B cell (primary cell): ENCODE data around the gene MAP2K7. TPM values are rescaled to one million over a fixed set of nuclear protein-coding genes. Genes with fewer than 3 reads are reported as not detected.

ENCODE experiments used
- ATAC-seq: fragments of 200-7000 bp; cut with Tn5 transposase; one replicate; pipeline ENCODE4 v1.10.0; 2021; ENCODE audit warnings: low read depth, mild to moderate bottlenecking, moderate number of reproducible peaks, moderate library complexity
- CTCF ChIA-PET: fragments of 350-600 bp; sonication (Branson Sonifier 250); formaldehyde crosslinking; loops from one replicate; lab custom pipeline; 2021; ENCODE audit warnings: antibody characterized with exemption, inconsistent platforms; lab: Charles Lee
- POLR2A ChIA-PET: fragments of 350-600 bp; sonication (Branson Sonifier 250); formaldehyde crosslinking; loops from one replicate; lab custom pipeline; 2021; ENCODE audit warnings: antibody characterized with exemption; lab: Charles Lee
- DNase-seq: peaks from one replicate; pipeline ENCODE4 v3.0.0; 2013
- H2AFZ ChIP-seq: 2 replicates; pipeline ENCODE4 v1.6.1; 2012; ENCODE audit warnings: mild to moderate bottlenecking, low read depth, low read length; ENCODE audit not compliant: insufficient read depth, poor library complexity, severe bottlenecking
- H3K27ac ChIP-seq, 2 donors: 1 replicate in 1 of 2; 2 replicates in 1 of 2; pipeline ENCODE4 v1.5.1; 2012 to 2013; ENCODE audit warnings: low read length in 2 of 2, mild to moderate bottlenecking in 2 of 2, moderate library complexity in 1 of 2
- H3K27me3 ChIP-seq, 4 experiments: fragments of 200-600 bp in 1 of 4; sonication (generic) in 1 of 4; replicated peaks in 1 of 4; 1 replicate in 2 of 4; 2 replicates in 2 of 4; pipeline versions ENCODE4 v1.6.1 to v1.7.0; 2013 to 2016; ENCODE audit warnings: low read length in 3 of 4, mild to moderate bottlenecking in 2 of 4, mixed read lengths in 1 of 4, moderate library complexity in 1 of 4; ENCODE audit not compliant: insufficient read depth in 4 of 4, control insufficient read depth in 3 of 4; ENCODE audit errors: control extremely low read depth in 1 of 4
- H3K36me3 ChIP-seq, 2 experiments: replicated peaks in 1 of 2; 1 replicate in 1 of 2; 2 replicates in 1 of 2; pipeline versions ENCODE4 v1.6.1 to v1.7.1; 2013; ENCODE audit warnings: low read length in 1 of 2; ENCODE audit not compliant: insufficient read depth in 2 of 2, control insufficient read depth in 1 of 2; ENCODE audit errors: control extremely low read depth in 1 of 2, extremely low read depth in 1 of 2
- H3K4me1 ChIP-seq, 2 donors: fragments of 200-600 bp in 1 of 2; sonication (generic) in 1 of 2; 1 replicate in 1 of 2; 2 replicates in 1 of 2; pipeline versions ENCODE4 v1.5.1 to v1.6.1; 2013 to 2017; ENCODE audit warnings: low read length in 2 of 2; ENCODE audit not compliant: control insufficient read depth in 2 of 2, insufficient read depth in 2 of 2
- H3K4me2 ChIP-seq: replicated peaks from 2 replicates; pipeline ENCODE3; 2012; ENCODE audit warnings: mild to moderate bottlenecking, low read depth, low read length; ENCODE audit not compliant: poor library complexity, severe bottlenecking
- H3K4me3 ChIP-seq, 5 experiments: fragments of 200-600 bp in 1 of 5; sonication (generic) in 1 of 5; 1 replicate in 3 of 5; 2 replicates in 2 of 5; pipeline versions ENCODE4 v1.5.1 to v1.7.0; 2011 to 2016; ENCODE audit warnings: low read length in 4 of 5, mild to moderate bottlenecking in 4 of 5, low read depth in 2 of 5, control low read depth in 1 of 5, moderate library complexity in 1 of 5; ENCODE audit not compliant: insufficient read depth in 1 of 5; ENCODE audit errors: control extremely low read depth in 1 of 5, extremely low read depth in 1 of 5
- H3K79me2 ChIP-seq: fragments of 200-600 bp; sonication (generic); one replicate; pipeline ENCODE4 v1.6.0; 2016; ENCODE audit warnings: low read length; ENCODE audit not compliant: control insufficient read depth, insufficient read depth
- H3K9ac ChIP-seq: fragments of 200-600 bp; sonication (generic); 2 replicates; pipeline ENCODE4 v1.6.1; 2017; ENCODE audit warnings: mild to moderate bottlenecking, low read length, moderate library complexity
- H3K9me3 ChIP-seq, 3 donors: one replicate each; pipeline versions ENCODE4 v1.6.1 to v1.7.1; 2013; ENCODE audit warnings: low read length in 2 of 3; ENCODE audit not compliant: control insufficient read depth in 2 of 3, insufficient read depth in 1 of 3; ENCODE audit errors: control extremely low read depth in 1 of 3
- H4K20me1 ChIP-seq: 2 replicates; pipeline ENCODE4 v1.6.0; 2012; ENCODE audit warnings: mild to moderate bottlenecking, low read length; ENCODE audit not compliant: insufficient read depth, control insufficient read depth, poor library complexity, severe bottlenecking
- H3K27ac Mint-ChIP-seq: one replicate; pipeline ENCODE4 v1.8.0; 2021; ENCODE audit warnings: mixed read lengths
- H3K27me3 Mint-ChIP-seq: one replicate; pipeline ENCODE4 v1.8.0; 2021; ENCODE audit warnings: mixed read lengths
- H3K4me1 Mint-ChIP-seq: one replicate; pipeline ENCODE4 v1.8.0; 2021; ENCODE audit warnings: mixed read lengths
- H3K4me3 Mint-ChIP-seq: one replicate; pipeline ENCODE4 v1.8.0; 2021; ENCODE audit warnings: mixed read lengths
- H3K9me3 Mint-ChIP-seq: one replicate; pipeline ENCODE4 v1.8.0; 2022; ENCODE audit warnings: mixed read lengths; ENCODE audit not compliant: insufficient read depth
- EZH2 ChIP-seq: IDR thresholded peaks from 2 replicates; pipeline ENCODE4 v1.6.1; 2012; ENCODE audit warnings: borderline replicate concordance, low read depth, mild to moderate bottlenecking, moderate library complexity, low read length; ENCODE audit not compliant: insufficient read depth, poor library complexity, severe bottlenecking
- WGBS: methylation state at CpG from one replicate; pipeline ENCODE4 v1.1.5; 2013; ENCODE audit warnings: missing lambda C conversion rate; ENCODE audit not compliant: insufficient coverage; 5-methylcytosine and 5-hydroxymethylcytosine counted together
- intact Hi-C: fragments of 100-400 bp; cut with micrococcal nuclease; formaldehyde crosslinking; loops from one replicate; pipeline ENCODE4 v1.10.0; 2022
- polyA plus RNA-seq: library from polyadenylated mRNA; depleted of rRNA; stranded (reverse); fragments of >200 nt; gene quantifications from 2 replicates; pipeline ENCODE4 v1.2.3, GENCODE V29; 2012
- total RNA-seq, 2 donors: library from RNA; stranded (reverse); fragments of 120-200 nt in 1 of 2; gene quantifications; 1 replicate in 1 of 2; 2 replicates in 1 of 2; pipeline versions ENCODE4 v1.2.3 to v1.2.4, GENCODE V29; 2013 to 2022
- TF ChIP-seq, protein P1 (sequence below): fragments of 200-600 bp; IDR thresholded peaks from one replicate; pipeline ENCODE4 v1.8.0; 2022; ENCODE audit warnings: antibody characterized with exemption, mild to moderate bottlenecking

The MAP2K7 gene
- total and polyA plus RNA-seq, 2 donors (not counting 1 experiment from before 2014, with no cell fraction given) = 56.0 to 71.9 TPM

DNA sequence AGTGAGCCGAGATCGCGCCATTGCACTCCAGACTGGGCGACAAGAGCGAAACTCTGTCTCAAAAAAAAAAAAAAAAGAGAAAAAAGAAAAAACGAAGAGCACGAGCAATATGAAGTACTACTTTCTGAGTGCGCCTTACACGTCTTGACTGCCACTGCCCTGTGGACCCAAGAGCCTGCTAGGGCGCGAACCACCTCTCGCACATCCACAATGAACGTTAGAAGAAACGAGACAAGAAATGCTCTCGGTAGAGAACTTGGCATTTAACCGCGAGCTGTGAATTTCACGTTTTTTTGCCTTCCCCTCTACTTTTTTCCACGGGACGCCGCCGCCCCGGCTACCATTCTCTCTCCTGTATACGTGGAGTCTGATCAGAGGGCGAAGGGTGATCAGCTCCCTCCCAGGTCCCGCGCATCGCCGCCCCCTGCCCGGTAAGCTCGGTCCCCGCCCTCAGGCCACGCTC, 39.3 kb downstream of the MAP2K7 start:
- Mint-ChIP-seq H3K27ac (peak overlapping the region; percentile 97), H3K9me3 (no peaks in the 10 kb centered on the region), H3K4me1 (peaks cover 30% of the 10 kb centered on the region), H3K27me3 (no peaks in the 10 kb centered on the region), H3K4me3 (peak overlapping the region; percentile 96)
- Histone ChIP-seq H4K20me1 (no peaks in the 10 kb centered on the region), H3K27me3 (no peaks in the 10 kb centered on the region), H3K79me2 (peaks cover 40% of the 10 kb centered on the region), H3K9ac (peak overlapping the region; percentile 100), H3K4me3 (peak overlapping the region; percentile 70 to 97 (median 87)), H3K4me1 (peaks cover 12 to 21% of the 10 kb centered on the region in 2 donors), H3K36me3 (peaks cover 0 to 19% of the 10 kb centered on the region in 2 experiments), H3K4me2 (peak overlapping the region; percentile 84), H3K27ac (peak overlapping the region; percentile 94 to 99), H2AFZ (peak overlapping the region; percentile 94), H3K9me3 (no peaks in the 10 kb centered on the region)
- 10% methylated on average over 31 of the region's 33 CpGs for WGBS
- no peak for TF ChIP-seq EZH2
- TF ChIP-seq, protein P1, sequence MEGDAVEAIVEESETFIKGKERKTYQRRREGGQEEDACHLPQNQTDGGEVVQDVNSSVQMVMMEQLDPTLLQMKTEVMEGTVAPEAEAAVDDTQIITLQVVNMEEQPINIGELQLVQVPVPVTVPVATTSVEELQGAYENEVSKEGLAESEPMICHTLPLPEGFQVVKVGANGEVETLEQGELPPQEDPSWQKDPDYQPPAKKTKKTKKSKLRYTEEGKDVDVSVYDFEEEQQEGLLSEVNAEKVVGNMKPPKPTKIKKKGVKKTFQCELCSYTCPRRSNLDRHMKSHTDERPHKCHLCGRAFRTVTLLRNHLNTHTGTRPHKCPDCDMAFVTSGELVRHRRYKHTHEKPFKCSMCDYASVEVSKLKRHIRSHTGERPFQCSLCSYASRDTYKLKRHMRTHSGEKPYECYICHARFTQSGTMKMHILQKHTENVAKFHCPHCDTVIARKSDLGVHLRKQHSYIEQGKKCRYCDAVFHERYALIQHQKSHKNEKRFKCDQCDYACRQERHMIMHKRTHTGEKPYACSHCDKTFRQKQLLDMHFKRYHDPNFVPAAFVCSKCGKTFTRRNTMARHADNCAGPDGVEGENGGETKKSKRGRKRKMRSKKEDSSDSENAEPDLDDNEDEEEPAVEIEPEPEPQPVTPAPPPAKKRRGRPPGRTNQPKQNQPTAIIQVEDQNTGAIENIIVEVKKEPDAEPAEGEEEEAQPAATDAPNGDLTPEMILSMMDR = no peak
- CTCF ChIA-PET = interaction anchor here (0.7 to 3.9 kb wide), 17 partner anchors 8 to 375 kb away, joined by 3 to 28 read pairs (median 8); partner anchors contain the start of genes ELAVL1, PET100 and SNAPC2
- DNase-seq = no peak
- intact Hi-C loops = loop anchor here (1.0 to 5.0 kb wide), 8 partner anchors 18 to 447 kb away; partner anchors contain the start of genes MAP2K7, PET100, RAB11B and SNAPC2
- ATAC-seq = peak; percentile 1
- POLR2A ChIA-PET = interaction anchor here (0.9 to 3.2 kb wide), 8 partner anchors 14 to 447 kb away, joined by 3 to 29 read pairs (median 4); partner anchors contain the start of genes MAP2K7, PET100, RAB11B and SNAPC2
